Fibroblast of skin of left biceps (primary cell): ENCODE data around the gene STEEP1.
"Not testable (repeated sequence)": the region's sequence is repeated elsewhere in the genome, so short reads cannot be mapped to it uniquely, and the experiment has no call there.

ENCODE experiments used
- DNase-seq, 2 experiments: peaks; one replicate each; pipeline ENCODE4 v3.0.0-alpha.2; 2013; ENCODE audit warnings: low read depth in 2 of 2

The STEEP1 gene

GRCh38 chrX:119529345-119530276 lies 35.6 kb downstream of the STEEP1 start:
- DNase-seq: no peak

GRCh38 chrX:119523664-119524184 lies 41.5 kb downstream of the STEEP1 start:
- no peak for DNase-seq

- no peak for DNase-seq
These were observed 44.0 kb downstream of the STEEP1 start for GRCh38 chrX:119521246-119521645.

- DNase-seq: no peak
These were observed 46.8 kb downstream of the STEEP1 start for GRCh38 chrX:119518371-119518770.

- no peak for DNase-seq
These were observed 49.0 kb downstream of the STEEP1 start for GRCh38 chrX:119516157-119516702.

GRCh38 chrX:119512146-119512800 lies 52.9 kb downstream of the STEEP1 start:
- no peak for DNase-seq

- no peak for DNase-seq
These were observed 58.0 kb downstream of the STEEP1 start for GRCh38 chrX:119507206-119507605.

GRCh38 chrX:119505945-119506344 lies 59.3 kb downstream of the STEEP1 start:
- no peak for DNase-seq

GRCh38 chrX:119505145-119505544 lies 60.1 kb downstream of the STEEP1 start:
- not testable (repeated sequence) for DNase-seq

GRCh38 chrX:119503484-119503861 lies 61.7 kb downstream of the STEEP1 start:
- peak; percentile 67 to 70 for DNase-seq

- DNase-seq: no peak
These were observed 62.3 kb downstream of the STEEP1 start for GRCh38 chrX:119502727-119503483.

- no peak for DNase-seq
These were observed 63.6 kb downstream of the STEEP1 start for GRCh38 chrX:119501511-119502148.

- no peak for DNase-seq
These were observed 65.0 kb downstream of the STEEP1 start for GRCh38 chrX:119500061-119500800.

- DNase-seq: no peak
These were observed 68.0 kb downstream of the STEEP1 start for GRCh38 chrX:119497185-119497584.

- DNase-seq: no peak
These were observed 69.2 kb downstream of the STEEP1 start for GRCh38 chrX:119495734-119496726.

GRCh38 chrX:119493851-119494495 lies 71.2 kb downstream of the STEEP1 start:
- DNase-seq: not testable (repeated sequence)

- no peak for DNase-seq
These were observed 72.7 kb downstream of the STEEP1 start for GRCh38 chrX:119492463-119492862.

- no peak for DNase-seq
These were observed 75.8 kb downstream of the STEEP1 start for GRCh38 chrX:119489212-119490074.
